GM23338 (cell line): ENCODE data around the gene AGAP1. TPM values are rescaled to one million over a fixed set of nuclear protein-coding genes. Genes with fewer than 3 reads are reported as not detected.

Experiments used
- ATAC-seq: fragments of 200-7000 bp; cut with Tn5 transposase; 3 replicates; pipeline ENCODE4 v1.9.1; 2020
- DNase-seq: peaks from one replicate; pipeline ENCODE4 v3.0.0-alpha.2; 2015; ENCODE audit warnings: low spot score
- H2AFZ ChIP-seq: fragments of 200-600 bp; sonication (generic); 2 replicates; pipeline ENCODE4 v1.8.0; 2016; ENCODE audit warnings: antibody characterized with exemption, mild to moderate bottlenecking, moderate library complexity
- H3F3A ChIP-seq: fragments of 200-600 bp; sonication (generic); replicated peaks from 2 replicates; pipeline ENCODE4 v1.8.0; 2017; ENCODE audit warnings: antibody characterized with exemption, mixed run types, low read depth
- H3K27ac ChIP-seq: fragments of 200-600 bp; sonication (generic); 2 replicates; pipeline ENCODE4 v1.6.1; 2016; ENCODE audit warnings: low read depth
- H3K27me3 ChIP-seq: fragments of 200-600 bp; sonication (generic); 2 replicates; pipeline ENCODE4 v1.8.0; 2016; ENCODE audit warnings: mild to moderate bottlenecking, mixed run types, moderate library complexity; ENCODE audit not compliant: insufficient read depth
- H3K36me3 ChIP-seq: fragments of 200-600 bp; sonication (generic); 2 replicates; pipeline ENCODE4 v1.8.0; 2016; ENCODE audit warnings: mild to moderate bottlenecking; ENCODE audit not compliant: insufficient read depth
- H3K4me1 ChIP-seq: fragments of 200-600 bp; sonication (generic); 2 replicates; pipeline ENCODE4 v1.8.0; 2016; ENCODE audit warnings: mild to moderate bottlenecking, moderate library complexity; ENCODE audit not compliant: insufficient read depth
- H3K4me2 ChIP-seq: fragments of 200-600 bp; sonication (generic); 2 replicates; pipeline ENCODE4 v1.7.1; 2017; ENCODE audit warnings: mixed run types
- H3K4me3 ChIP-seq: fragments of 200-600 bp; sonication (generic); 2 replicates; pipeline ENCODE4 v1.6.1; 2016; ENCODE audit warnings: mixed run types
- H3K79me2 ChIP-seq: fragments of 200-600 bp; sonication (generic); replicated peaks from 2 replicates; pipeline ENCODE4 v1.8.0; 2017; ENCODE audit warnings: mild to moderate bottlenecking; ENCODE audit not compliant: insufficient read depth
- H3K9me2 ChIP-seq: fragments of 200-600 bp; sonication (generic); 2 replicates; pipeline ENCODE4 v1.8.0; 2017; ENCODE audit not compliant: insufficient read depth
- H4K20me1 ChIP-seq: fragments of 200-600 bp; sonication (generic); replicated peaks from 2 replicates; pipeline ENCODE4 v1.8.0; 2017; ENCODE audit warnings: mild to moderate bottlenecking; ENCODE audit not compliant: insufficient read depth
- H3K27ac Mint-ChIP-seq: 2 replicates; pipeline ENCODE4 v1.8.0; 2020; ENCODE audit warnings: inconsistent platforms, mild to moderate bottlenecking, moderate library complexity, mixed read lengths
- H3K27me3 Mint-ChIP-seq: 3 replicates; pipeline ENCODE4 v1.8.0; 2022; ENCODE audit warnings: low read depth, mild to moderate bottlenecking, moderate library complexity, mixed read lengths, inconsistent platforms; ENCODE audit not compliant: insufficient read depth, poor library complexity
- H3K36me3 Mint-ChIP-seq: 3 replicates; pipeline ENCODE4 v1.8.0; 2021; ENCODE audit warnings: low read depth, mild to moderate bottlenecking, inconsistent platforms, moderate library complexity, mixed read lengths
- H3K4me1 Mint-ChIP-seq: 3 replicates; pipeline ENCODE4 v1.8.0; 2020; ENCODE audit warnings: mild to moderate bottlenecking, inconsistent platforms, mixed read lengths
- H3K4me3 Mint-ChIP-seq: 3 replicates; pipeline ENCODE4 v1.8.0; 2021; ENCODE audit warnings: moderate library complexity, mild to moderate bottlenecking, inconsistent platforms, mixed read lengths
- H3K9me3 Mint-ChIP-seq: 3 replicates; pipeline ENCODE4 v1.8.0; 2020; ENCODE audit warnings: moderate library complexity, mild to moderate bottlenecking, inconsistent platforms, mixed read lengths
- CREB1 ChIP-seq: fragments of 250-450 bp; sonication (Bioruptor Pico); IDR thresholded peaks from 2 replicates; pipeline ENCODE4 v1.5.0; 2020; ENCODE audit warnings: low read depth, mild to moderate bottlenecking, moderate library complexity
- EZH2 ChIP-seq: fragments of 200-600 bp; sonication (generic); IDR thresholded peaks from one replicate; pipeline ENCODE4 v1.8.0; 2017; ENCODE audit warnings: antibody characterized with exemption, mild to moderate bottlenecking, low read depth; ENCODE audit not compliant: unreplicated experiment
- EZH2phosphoT487 ChIP-seq: fragments of 200-600 bp; sonication (generic); IDR thresholded peaks from one replicate; pipeline ENCODE4 v1.8.1; 2018; ENCODE audit warnings: antibody characterized with exemption; ENCODE audit not compliant: unreplicated experiment
- JUNB ChIP-seq: IDR thresholded peaks from one replicate; pipeline ENCODE4 v1.6.1; 2016; ENCODE audit warnings: antibody characterized with exemption; ENCODE audit not compliant: unreplicated experiment
- NANOG ChIP-seq: IDR thresholded peaks from 2 replicates; pipeline ENCODE4 v1.6.1; 2016; ENCODE audit warnings: antibody characterized with exemption, borderline replicate concordance
- POLR2AphosphoS5 ChIP-seq: IDR thresholded peaks from 2 replicates; pipeline ENCODE4 v1.6.1; 2016; ENCODE audit warnings: antibody characterized with exemption, low read depth
- ZNF114 ChIP-seq: fragments of 250-450 bp; sonication (Bioruptor Pico); IDR thresholded peaks from 2 replicates; pipeline ENCODE4 v1.5.0; 2020; ENCODE audit warnings: mild to moderate bottlenecking, moderate library complexity
- ZNF331 ChIP-seq: fragments of 250-450 bp; sonication (Bioruptor Pico); IDR thresholded peaks from 2 replicates; pipeline ENCODE4 v1.5.0; 2020; ENCODE audit warnings: low read depth, mild to moderate bottlenecking, moderate library complexity
- polyA plus RNA-seq: library from polyadenylated mRNA; unstranded; fragments of >200 nt; fragmentation: Nextera tagmentation; extraction: Ambion mirVana; gene quantifications from 2 replicates; pipeline ENCODE4 v1.2.1, GENCODE V29; 2016
- total RNA-seq: library from RNA; depleted of rRNA; stranded (reverse); fragments of >200 nt; shearing (Covaris generic); gene quantifications from 2 replicates; pipeline ENCODE4 v1.2.3, GENCODE V29; 2014
- TF ChIP-seq, protein P1 (sequence below), 2 experiments: fragments of 200-600 bp in 1 of 2; sonication (generic) in 1 of 2; conservative IDR thresholded peaks; 2 replicates each; pipeline versions ENCODE4 v1.5.1 to v1.6.1; 2016 to 2017; ENCODE audit warnings: antibody characterized with exemption in 2 of 2, low read depth in 2 of 2, mild to moderate bottlenecking in 2 of 2, moderate library complexity in 1 of 2
- TF ChIP-seq, protein P2 (sequence below): IDR thresholded peaks from 2 replicates; pipeline ENCODE4 v1.6.1; 2016; ENCODE audit warnings: antibody characterized with exemption

Gene AGAP1
- total and polyA plus RNA-seq, 2 experiments from 2014 or later: 13.3 to 27.9 TPM

DNA sequence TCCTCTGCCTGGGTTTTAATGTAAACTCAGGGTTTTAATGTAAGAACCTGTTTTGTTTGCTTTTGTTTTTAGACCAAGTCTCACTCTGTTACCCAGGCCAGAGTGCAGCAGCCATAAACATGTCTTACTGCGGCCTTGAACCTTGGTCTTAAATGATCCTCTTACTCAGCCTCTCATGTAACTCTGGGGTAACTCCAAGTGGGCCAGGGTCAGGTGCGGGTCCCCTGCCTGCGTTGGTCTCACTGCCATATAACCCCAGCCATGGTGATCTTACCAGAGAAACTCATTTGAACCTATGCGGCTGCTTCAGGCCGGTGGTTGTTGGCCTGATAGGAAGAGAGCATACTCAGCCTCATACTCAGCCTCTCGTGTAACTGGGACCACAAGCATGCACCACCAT, 89.3 kb downstream of the AGAP1 start (continued):
- TF ChIP-seq, protein P1, sequence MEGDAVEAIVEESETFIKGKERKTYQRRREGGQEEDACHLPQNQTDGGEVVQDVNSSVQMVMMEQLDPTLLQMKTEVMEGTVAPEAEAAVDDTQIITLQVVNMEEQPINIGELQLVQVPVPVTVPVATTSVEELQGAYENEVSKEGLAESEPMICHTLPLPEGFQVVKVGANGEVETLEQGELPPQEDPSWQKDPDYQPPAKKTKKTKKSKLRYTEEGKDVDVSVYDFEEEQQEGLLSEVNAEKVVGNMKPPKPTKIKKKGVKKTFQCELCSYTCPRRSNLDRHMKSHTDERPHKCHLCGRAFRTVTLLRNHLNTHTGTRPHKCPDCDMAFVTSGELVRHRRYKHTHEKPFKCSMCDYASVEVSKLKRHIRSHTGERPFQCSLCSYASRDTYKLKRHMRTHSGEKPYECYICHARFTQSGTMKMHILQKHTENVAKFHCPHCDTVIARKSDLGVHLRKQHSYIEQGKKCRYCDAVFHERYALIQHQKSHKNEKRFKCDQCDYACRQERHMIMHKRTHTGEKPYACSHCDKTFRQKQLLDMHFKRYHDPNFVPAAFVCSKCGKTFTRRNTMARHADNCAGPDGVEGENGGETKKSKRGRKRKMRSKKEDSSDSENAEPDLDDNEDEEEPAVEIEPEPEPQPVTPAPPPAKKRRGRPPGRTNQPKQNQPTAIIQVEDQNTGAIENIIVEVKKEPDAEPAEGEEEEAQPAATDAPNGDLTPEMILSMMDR (conservative IDR thresholded peaks at IDR 0.05; ENCODE audit: low read depth in 2 of 2): no peak
- TF ChIP-seq, protein P2, sequence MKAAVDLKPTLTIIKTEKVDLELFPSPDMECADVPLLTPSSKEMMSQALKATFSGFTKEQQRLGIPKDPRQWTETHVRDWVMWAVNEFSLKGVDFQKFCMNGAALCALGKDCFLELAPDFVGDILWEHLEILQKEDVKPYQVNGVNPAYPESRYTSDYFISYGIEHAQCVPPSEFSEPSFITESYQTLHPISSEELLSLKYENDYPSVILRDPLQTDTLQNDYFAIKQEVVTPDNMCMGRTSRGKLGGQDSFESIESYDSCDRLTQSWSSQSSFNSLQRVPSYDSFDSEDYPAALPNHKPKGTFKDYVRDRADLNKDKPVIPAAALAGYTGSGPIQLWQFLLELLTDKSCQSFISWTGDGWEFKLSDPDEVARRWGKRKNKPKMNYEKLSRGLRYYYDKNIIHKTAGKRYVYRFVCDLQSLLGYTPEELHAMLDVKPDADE: no peak
- no peak for TF ChIP-seq POLR2AphosphoS5

GRCh38 chr2:235583925-235584637, 90.2 kb downstream of the AGAP1 start:
- Mint-ChIP-seq H3K4me1 (peaks cover 67% of the 10 kb centered on the region), H3K9me3 (peaks cover 3% of the 10 kb centered on the region; the same call in 2 of the 3 replicates), H3K27ac (no peak overlapping the region), H3K36me3 (no peaks in the 10 kb centered on the region), H3K4me3 (no peak overlapping the region), H3K27me3 (peaks cover 9% of the 10 kb centered on the region)
- Histone ChIP-seq H2AFZ (no peak overlapping the region), H3K9me2 (0 out of 2 replicates have a peak, but pooled peaks cover 3% of the 10 kb centered on the region), H3K4me2 (peak overlapping the region; percentile 38; the same call in 1 of the 2 replicates), H3K27ac (no peak overlapping the region), H3F3A (no peaks in the 10 kb centered on the region), H3K4me3 (no peak overlapping the region), H3K79me2 (peaks cover 81% of the 10 kb centered on the region), H3K27me3 (no peaks in the 10 kb centered on the region), H3K4me1 (peaks cover 49% of the 10 kb centered on the region), H4K20me1 (peaks cover 21% of the 10 kb centered on the region), H3K36me3 (no peaks in the 10 kb centered on the region)
- no peak for DNase-seq
- no peak for TF ChIP-seq EZH2
- TF ChIP-seq JUNB: no peak
- ATAC-seq: no peak

DNA sequence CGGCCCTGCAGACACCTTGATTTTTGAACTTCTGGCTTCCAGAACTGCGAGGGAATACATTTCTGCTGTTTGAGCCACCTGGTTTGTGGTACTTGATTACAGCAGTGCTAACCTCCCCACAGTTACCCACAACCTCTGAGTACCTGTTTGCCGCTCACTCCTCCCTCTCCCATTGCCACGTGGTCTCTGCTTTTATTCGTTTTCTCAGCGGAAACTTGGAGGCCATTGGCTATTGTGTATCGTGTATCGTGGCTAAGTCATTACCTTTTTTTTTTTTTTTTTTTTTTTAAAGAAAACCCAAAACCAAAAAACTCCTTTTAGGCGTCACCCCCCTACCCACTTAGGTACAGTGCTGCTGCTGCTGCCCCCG, 90.8 kb downstream of the AGAP1 start:
- peaks cover 65% of the 10 kb centered on the region for H3K4me1 Mint-ChIP-seq
- Histone ChIP-seq H3K9me2 (0 out of 2 replicates have a peak, but pooled peaks cover 3% of the 10 kb centered on the region), H3K4me1 (peaks cover 49% of the 10 kb centered on the region), H3K27me3 (no peaks in the 10 kb centered on the region), H2AFZ (no peak overlapping the region), H3K27ac (no peak overlapping the region), H3F3A (no peaks in the 10 kb centered on the region), H3K36me3 (no peaks in the 10 kb centered on the region), H4K20me1 (peaks cover 21% of the 10 kb centered on the region), H3K79me2 (peaks cover 84% of the 10 kb centered on the region), H3K4me2 (peak overlapping the region; percentile 38; the same call in 1 of the 2 replicates), H3K4me3 (no peak overlapping the region)
- H3K36me3 Mint-ChIP-seq: no peaks in the 10 kb centered on the region
- DNase-seq (no peak), ATAC-seq (no peak)
- peaks cover 9% of the 10 kb centered on the region for H3K27me3 Mint-ChIP-seq
- peaks cover 3% of the 10 kb centered on the region; the same call in 2 of the 3 replicates for H3K9me3 Mint-ChIP-seq
- no peak overlapping the region for H3K4me3 Mint-ChIP-seq
- H3K27ac Mint-ChIP-seq: no peak overlapping the region
- TF ChIP-seq ZNF331 (CRISPR knock-in tag) (no peak), CREB1 (no peak), NANOG (no peak), EZH2 (no peak), ZNF114 (CRISPR knock-in tag) (no peak), EZH2phosphoT487 (no peak), POLR2AphosphoS5 (no peak)
- TF ChIP-seq, protein P2: no peak
